HL-60/S4 (cell line): ENCODE data around the gene MBTPS1.

Experiments used
- in situ Hi-C: fragments of 300-500 bp; cut with MboI; formaldehyde crosslinking; loops from 2 replicates; pipeline ENCODE4 v1.14.3; 2022; ENCODE audit warnings: low sequenced_read_pairs

Gene MBTPS1

GRCh38 chr16:84080378-84080777, 36.4 kb downstream of the MBTPS1 start:
- in situ Hi-C loops: no loop called here

- in situ Hi-C loops: no loop called here
These were observed 37.1 kb downstream of the MBTPS1 start for GRCh38 chr16:84079664-84080063.

DNA sequence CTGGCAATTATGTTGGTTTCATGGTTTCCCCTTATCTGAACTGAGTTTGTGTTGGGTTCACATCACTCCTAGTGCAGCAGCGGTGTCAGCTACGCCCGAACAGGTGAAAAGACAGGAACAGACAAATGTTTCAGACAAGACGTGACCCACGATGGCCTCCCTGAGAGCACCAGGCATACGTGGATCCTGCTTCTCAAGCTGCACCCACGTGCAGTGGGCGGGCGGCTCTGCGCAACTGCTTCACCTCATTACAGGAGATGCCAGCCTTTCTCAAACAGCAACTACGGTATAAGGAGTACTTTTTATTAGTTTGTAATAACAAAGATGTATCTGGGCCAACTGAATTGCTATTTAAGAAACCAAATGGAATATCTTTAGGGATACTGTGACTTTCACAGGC, 41.4 kb downstream of the MBTPS1 start:
- in situ Hi-C loops: no loop called here

GRCh38 chr16:84074721-84075120, 42.0 kb downstream of the MBTPS1 start:
- in situ Hi-C loops: no loop called here

- in situ Hi-C loops: no loop called here
These were observed 44.7 kb downstream of the MBTPS1 start for GRCh38 chr16:84072014-84072413.

- in situ Hi-C loops: no loop called here
These were observed 45.6 kb downstream of the MBTPS1 start for GRCh38 chr16:84071121-84071520.

GRCh38 chr16:84069540-84069939, 47.2 kb downstream of the MBTPS1 start:
- in situ Hi-C loops: loop anchor here (10.0 kb wide), 1 partner anchor 115 kb away; the partner anchor contains the start of gene OSGIN1

DNA sequence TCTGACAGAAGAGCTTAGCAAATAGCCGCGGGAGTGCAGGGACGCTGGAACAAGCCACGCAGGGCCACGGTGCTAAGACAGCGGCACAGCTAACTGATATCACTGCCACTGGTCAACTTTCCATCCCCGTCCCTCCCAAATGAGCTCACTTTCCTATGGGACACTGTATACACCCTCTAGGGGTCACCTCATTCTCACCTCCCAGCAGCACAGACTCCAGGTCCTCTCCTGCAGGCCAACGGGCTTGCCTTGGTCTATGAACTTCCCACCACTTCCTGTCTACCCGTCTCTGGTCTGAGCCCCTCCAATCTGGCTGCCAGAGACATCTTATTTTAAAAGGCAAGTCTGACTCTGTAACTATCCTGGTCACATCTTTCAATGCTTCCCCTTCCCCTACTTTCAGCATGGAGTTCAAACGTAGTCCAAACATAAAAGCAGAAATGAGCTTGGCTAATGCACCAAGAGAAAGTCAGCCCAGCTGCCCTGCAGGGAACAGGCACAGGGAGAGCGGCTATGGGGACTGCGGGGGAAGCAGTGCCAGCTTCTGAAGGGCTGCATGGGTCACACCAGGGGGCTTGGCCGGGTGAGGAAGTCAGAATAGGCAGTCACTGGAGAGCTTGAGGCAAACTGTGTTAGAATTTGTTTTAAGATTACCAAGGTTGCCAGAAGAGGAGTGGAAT, 47.8 kb downstream of the MBTPS1 start:
- in situ Hi-C loops: loop anchor here (10.0 kb wide), 1 partner anchor 114 kb away; the partner anchor contains the start of gene OSGIN1

DNA sequence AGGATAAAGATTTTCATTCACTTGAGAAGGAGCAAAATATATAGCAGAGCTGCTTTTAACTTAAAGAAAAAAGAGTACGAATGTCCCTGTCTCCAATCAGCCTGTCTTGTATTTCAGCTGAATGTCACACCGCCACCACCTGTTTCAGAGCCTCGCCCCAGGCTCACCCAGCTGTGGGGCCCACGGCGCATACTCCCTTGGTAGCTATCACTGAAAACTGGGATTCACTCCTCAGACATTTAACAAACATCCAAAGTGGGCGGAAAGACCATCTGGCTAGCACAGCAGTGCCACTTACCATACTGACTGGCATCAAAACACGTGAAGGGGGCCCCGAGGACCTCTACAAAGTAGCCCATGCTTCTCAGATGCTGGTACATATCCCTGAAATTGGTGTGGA, 48.7 kb downstream of the MBTPS1 start:
- in situ Hi-C loops: loop anchor here (10.0 kb wide), 1 partner anchor 113 kb away; the partner anchor contains the start of gene OSGIN1

DNA sequence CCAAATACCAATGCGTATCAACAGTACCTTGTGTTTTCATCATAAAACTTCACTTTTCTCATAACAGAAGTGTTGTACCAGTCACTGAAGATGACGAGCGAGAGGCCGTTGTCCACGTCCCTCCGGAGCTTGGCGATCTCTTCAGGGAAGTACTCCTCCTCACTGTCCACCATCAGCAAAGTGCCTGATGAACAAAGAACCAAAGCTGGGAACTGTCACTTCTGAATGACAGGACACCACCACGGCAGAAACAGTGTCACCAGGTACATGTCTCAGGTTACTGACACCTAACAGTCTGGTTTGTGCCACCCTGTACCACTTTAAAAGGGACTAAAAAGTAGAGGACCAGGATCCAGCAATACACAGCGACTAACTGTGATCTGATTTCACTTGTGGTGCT, 49.1 kb downstream of the MBTPS1 start:
- in situ Hi-C loops: loop anchor here (10.0 kb wide), 1 partner anchor 113 kb away; the partner anchor contains the start of gene OSGIN1

- in situ Hi-C loops: loop anchor here (10.0 kb wide), 1 partner anchor 111 kb away; the partner anchor contains the start of gene OSGIN1
These were observed 51.1 kb downstream of the MBTPS1 start for GRCh38 chr16:84065536-84066132.

DNA sequence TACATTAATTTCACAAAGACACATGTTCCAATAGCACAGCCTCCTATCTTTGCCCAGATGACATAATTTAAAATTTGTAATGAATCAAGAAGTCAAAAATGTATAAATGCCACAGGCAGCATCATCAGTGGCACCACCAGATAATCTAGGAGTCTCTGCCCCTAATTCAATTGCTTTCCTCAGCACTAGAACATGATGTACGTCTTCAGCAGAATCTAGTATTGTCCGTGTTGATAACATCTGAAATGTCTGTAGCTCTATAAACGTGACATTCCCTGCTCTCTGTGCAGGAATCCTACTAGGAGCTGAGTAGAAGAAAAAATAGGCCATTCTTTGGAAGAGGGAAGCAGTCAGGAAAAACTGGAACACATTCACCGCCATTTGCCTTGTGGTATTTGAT, 52.8 kb downstream of the MBTPS1 start:
- in situ Hi-C loops: loop anchor here (10.0 kb wide), 1 partner anchor 109 kb away; the partner anchor contains the start of gene OSGIN1

GRCh38 chr16:84062734-84063640, 53.8 kb downstream of the MBTPS1 start:
- in situ Hi-C loops: loop anchor here (10.0 kb wide), 1 partner anchor 108 kb away; the partner anchor contains the start of gene OSGIN1

DNA sequence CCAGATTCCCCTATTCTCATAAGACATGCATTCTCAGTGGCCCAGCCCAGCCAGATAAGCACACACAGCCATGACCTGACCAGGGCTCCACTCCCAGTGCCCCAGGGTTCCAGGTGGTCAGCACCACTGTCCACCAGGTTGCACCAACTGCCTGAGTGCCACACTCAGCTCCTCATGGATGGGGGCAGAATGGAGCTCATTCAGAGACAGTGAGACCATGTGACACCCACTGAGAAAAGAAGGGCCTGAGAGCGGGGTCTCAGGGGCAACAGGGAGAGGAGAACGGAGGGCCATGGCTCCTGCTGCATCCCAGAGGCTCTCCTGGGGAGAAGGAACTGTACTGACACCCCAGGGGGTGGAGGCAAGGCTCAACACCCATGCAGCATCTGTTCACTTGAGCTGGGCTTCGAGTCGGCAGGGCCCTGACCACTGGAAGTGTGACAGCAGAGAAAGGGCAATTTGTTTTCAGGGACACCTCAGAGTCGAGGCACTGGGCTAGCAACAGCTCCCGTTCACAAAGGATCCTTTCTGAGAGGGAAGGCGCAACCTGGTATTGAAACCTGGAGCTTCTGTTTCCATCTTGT, 55.4 kb downstream of the MBTPS1 start:
- in situ Hi-C loops: loop anchor here (10.0 kb wide), 1 partner anchor 107 kb away; the partner anchor contains the start of gene OSGIN1

DNA sequence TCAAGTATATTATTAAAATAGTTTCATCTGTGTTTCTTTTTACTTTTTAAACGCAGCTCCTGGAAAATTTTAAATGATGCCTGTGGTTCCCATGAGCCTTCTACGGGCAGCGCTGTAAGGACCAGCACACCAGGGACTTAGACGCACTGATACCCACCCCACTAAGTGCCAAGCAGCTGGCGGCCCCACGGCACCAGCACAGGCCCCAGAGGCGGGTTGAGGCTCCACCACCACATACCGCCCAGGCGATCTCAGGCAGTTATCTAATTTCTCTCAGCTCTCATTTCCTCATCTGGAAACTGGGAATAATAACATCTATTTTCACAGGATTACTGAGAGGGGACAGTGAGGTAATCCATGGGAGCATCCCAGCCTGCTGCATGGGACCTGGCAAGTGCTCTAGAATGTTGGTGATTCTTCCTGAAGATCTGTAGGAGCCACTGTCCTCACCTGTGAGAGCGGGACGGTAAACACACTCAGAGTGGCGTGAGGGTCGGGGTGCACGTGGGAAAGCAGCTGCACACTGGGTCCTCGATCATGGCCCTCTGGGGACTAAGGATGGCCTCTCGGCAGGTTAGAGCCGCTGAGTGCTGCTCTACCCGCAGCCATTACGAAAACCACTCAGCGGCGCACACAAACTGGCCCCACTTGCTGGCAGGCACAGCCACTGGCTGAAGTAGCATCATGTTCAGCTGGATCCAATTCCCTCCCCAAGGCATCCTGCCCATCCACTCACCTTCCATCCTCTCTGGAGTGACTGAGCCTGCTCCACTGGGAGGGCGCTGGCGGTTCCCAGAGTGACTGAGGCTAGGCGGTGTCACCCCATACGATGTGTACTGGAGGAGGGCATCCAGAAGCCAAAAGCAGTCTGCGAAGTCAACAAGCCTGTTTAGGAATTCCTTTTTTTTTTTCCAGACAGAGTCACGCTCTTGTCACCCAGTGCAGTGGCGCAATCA, 56.5 kb downstream of the MBTPS1 start:
- in situ Hi-C loops: loop anchor here (10.0 kb wide), 1 partner anchor 105 kb away; the partner anchor contains the start of gene OSGIN1

GRCh38 chr16:84059111-84059510, 57.6 kb downstream of the MBTPS1 start:
- in situ Hi-C loops: no loop called here

- in situ Hi-C loops: no loop called here
These were observed 58.1 kb downstream of the MBTPS1 start for GRCh38 chr16:84058664-84059063.

GRCh38 chr16:84058211-84058610, 58.5 kb downstream of the MBTPS1 start:
- in situ Hi-C loops: no loop called here

- in situ Hi-C loops: no loop called here
These were observed 59.8 kb downstream of the MBTPS1 start for GRCh38 chr16:84056933-84057332.
